Upper lobe of left lung (tissue), 6 donors: ENCODE results near the gene ASZ1. TPM values are rescaled to one million over a fixed set of nuclear protein-coding genes. Genes with fewer than 3 reads are reported as not detected.
A peak's percentile ranks its signal among the peaks of the same experiment; 100 is the strongest.

Experiments
- ATAC-seq, 2 donors: fragments of 200-7000 bp; cut with Tn5 transposase; one replicate each; pipeline ENCODE4 v1.9.1; 2022; ENCODE audit warnings: mild to moderate bottlenecking in 2 of 2, moderate library complexity in 2 of 2; ENCODE audit not compliant: low FRiP score in 2 of 2
- DNase-seq, 2 donors: peaks; one replicate each; pipeline ENCODE4 v3.0.0-alpha.2; 2019 to 2020
- H3K27ac ChIP-seq, 4 donors: fragments of 200-600 bp; sonication (generic); one replicate each; pipeline ENCODE4 v1.5.1; 2016 to 2019
- H3K27me3 ChIP-seq, 4 donors: fragments of 200-600 bp; sonication (generic); one replicate each; pipeline ENCODE4 v1.5.1; 2017 to 2019
- H3K36me3 ChIP-seq, 4 donors: fragments of 200-600 bp; sonication (generic); one replicate each; pipeline ENCODE4 v1.5.1; 2016 to 2019
- H3K4me1 ChIP-seq, 4 donors: fragments of 200-600 bp; sonication (generic); one replicate each; pipeline ENCODE4 v1.5.1; 2018 to 2019
- H3K4me3 ChIP-seq, 4 donors: fragments of 200-600 bp; sonication (generic); one replicate each; pipeline ENCODE4 v1.5.1; 2017 to 2019; ENCODE audit warnings: mild to moderate bottlenecking in 2 of 4, moderate library complexity in 1 of 4
- H3K9me3 ChIP-seq, 4 donors: fragments of 200-600 bp; sonication (generic); one replicate each; pipeline ENCODE4 v1.5.1; 2018 to 2019
- CTCF ChIP-seq, 6 experiments: fragments of 450-650 bp in 4 of 6; fragments of 200-600 bp in 2 of 6; sonication (generic) in 2 of 6; IDR thresholded peaks; one replicate each; pipeline ENCODE4 v1.5.1; 2016 to 2019; ENCODE audit warnings: antibody characterized with exemption in 6 of 6
- EP300 ChIP-seq, 4 donors: sonication (generic); formaldehyde crosslinking; IDR thresholded peaks; one replicate each; pipeline ENCODE4 v1.5.1; 2017; ENCODE audit warnings: antibody characterized with exemption in 4 of 4, control low read depth in 2 of 4
- POLR2A ChIP-seq, 4 donors: fragments of 450-650 bp; IDR thresholded peaks; one replicate each; pipeline ENCODE4 v1.5.1; 2016 to 2017; ENCODE audit warnings: antibody characterized with exemption in 4 of 4, mild to moderate bottlenecking in 2 of 4
- POLR2AphosphoS5 ChIP-seq, 2 donors: sonication (generic); formaldehyde crosslinking; IDR thresholded peaks; one replicate each; pipeline ENCODE4 v1.5.1; 2017; ENCODE audit warnings: antibody characterized with exemption in 2 of 2
- WGBS, 2 donors: methylation state at CpG; one replicate each; pipeline ENCODE4 v1.1.5; 2017 to 2018; 5-methylcytosine and 5-hydroxymethylcytosine counted together
- total RNA-seq, 6 donors: library from RNA; depleted of rRNA in 4 of 6; stranded (reverse); fragments of >200 nt in 4 of 6; gene quantifications; one replicate each; pipeline versions ENCODE4 v1.1.0 to v1.2.1, GENCODE V29; 2016 to 2021
- donor health status: DM: no; HTN: no; CAD: no; lungs with moderate emphysema.
- donor health status: DM: no; HTN: yes; CAD: no; lungs with severe emphysema.

ASZ1 gene, protein sequence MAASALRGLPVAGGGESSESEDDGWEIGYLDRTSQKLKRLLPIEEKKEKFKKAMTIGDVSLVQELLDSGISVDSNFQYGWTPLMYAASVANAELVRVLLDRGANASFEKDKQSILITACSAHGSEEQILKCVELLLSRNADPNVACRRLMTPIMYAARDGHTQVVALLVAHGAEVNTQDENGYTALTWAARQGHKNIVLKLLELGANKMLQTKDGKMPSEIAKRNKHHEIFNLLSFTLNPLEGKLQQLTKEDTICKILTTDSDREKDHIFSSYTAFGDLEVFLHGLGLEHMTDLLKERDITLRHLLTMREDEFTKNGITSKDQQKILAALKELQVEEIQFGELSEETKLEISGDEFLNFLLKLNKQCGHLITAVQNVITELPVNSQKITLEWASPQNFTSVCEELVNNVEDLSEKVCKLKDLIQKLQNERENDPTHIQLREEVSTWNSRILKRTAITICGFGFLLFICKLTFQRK
- total RNA-seq: not detected

DNA sequence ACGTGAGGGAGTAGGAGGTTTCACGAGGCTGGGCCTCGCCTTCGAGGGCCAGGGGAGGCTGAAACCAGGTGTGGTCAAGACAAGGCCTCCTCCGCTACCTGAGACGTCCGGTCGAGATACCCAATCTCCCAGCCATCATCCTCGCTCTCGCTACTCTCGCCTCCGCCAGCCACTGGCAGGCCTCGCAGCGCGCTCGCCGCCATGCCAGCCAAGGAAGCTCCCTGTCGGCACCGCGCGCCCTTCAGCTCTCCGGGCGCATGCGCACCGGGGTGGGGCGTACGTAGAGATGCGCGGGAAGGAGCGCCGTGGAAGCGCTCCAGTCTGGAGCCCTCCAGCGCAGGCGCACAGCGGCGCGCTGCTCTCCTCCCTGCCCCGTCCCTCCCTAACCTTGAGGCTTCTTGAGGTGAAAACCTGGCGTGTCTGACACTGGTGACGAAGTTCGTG is at the start of gene ASZ1:
ASZ1 (minus strand) TSS at position 236 of the 444 bp plus-strand sequence; CDS start at position 203, 33 bp downstream.
- DNase-seq (peak in 1 of 2 donors; percentile 79), ATAC-seq (peak; percentile 23 to 43)
- Histone ChIP-seq H3K4me3 (no peak within 1 kb of the TSS), H3K4me1 (no peaks in the 10 kb centered on the region), H3K36me3 (no peaks in the 10 kb centered on the region), H3K27ac (no peak within 1 kb of the TSS), H3K9me3 (no peaks in the 10 kb centered on the region), H3K27me3 (no peaks in the 10 kb centered on the region)
- TF ChIP-seq EP300 (IDR thresholded peaks at IDR 0.05) (no peak), POLR2A (IDR thresholded peaks at IDR 0.05) (no peak), CTCF (IDR thresholded peaks at IDR 0.05) (no peak), POLR2AphosphoS5 (IDR thresholded peaks at IDR 0.05) (no peak)
- 86 to 91% methylated on average over 41 of the region's 41 CpGs for WGBS, 2 donors

GRCh38 chr7:117476557-117477215 is 49.4 kb upstream of the ASZ1 start:
- Histone ChIP-seq H3K4me1 (peaks cover 0 to 7% (median 2%) of the 10 kb centered on the region in 4 donors), H3K4me3 (no peak overlapping the region), H3K27ac (no peak overlapping the region), H3K27me3 (no peaks in the 10 kb centered on the region), H3K36me3 (no peaks in the 10 kb centered on the region), H3K9me3 (no peaks in the 10 kb centered on the region)
- 68 to 73% methylated on average over 4 of the region's 4 CpGs for WGBS, 2 donors
- TF ChIP-seq POLR2A (IDR thresholded peaks at IDR 0.05) (no peak), CTCF (IDR thresholded peaks at IDR 0.05) (no peak), POLR2AphosphoS5 (IDR thresholded peaks at IDR 0.05) (no peak)
- no peak for DNase-seq
- ATAC-seq: no peak

DNA sequence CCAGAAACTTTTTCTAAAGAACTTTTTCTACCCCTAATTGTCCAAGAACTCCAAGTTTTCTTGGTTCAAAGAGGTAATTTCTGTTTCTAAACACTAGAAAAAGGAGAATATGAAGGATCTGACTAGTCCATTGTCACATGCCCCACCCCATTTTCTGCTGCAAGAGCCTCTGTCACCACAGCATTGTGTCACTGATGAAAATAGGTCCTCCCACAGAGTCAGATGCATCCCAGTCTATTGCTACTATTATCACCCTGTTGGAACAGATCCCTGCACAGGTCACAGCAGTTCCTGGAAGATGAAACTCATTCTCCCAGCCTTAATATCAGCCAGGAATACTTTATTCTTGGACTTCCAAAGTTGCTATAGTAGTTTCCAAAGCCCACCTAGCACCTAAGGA is 45.0 kb upstream of the ASZ1 start:
- Histone ChIP-seq H3K27me3 (no peaks in the 10 kb centered on the region), H3K9me3 (no peaks in the 10 kb centered on the region), H3K27ac (no peak overlapping the region), H3K4me3 (no peak overlapping the region), H3K4me1 (no peaks in the 10 kb centered on the region), H3K36me3 (no peaks in the 10 kb centered on the region)
- DNase-seq: no peak
- no peak for ATAC-seq
- TF ChIP-seq CTCF (IDR thresholded peaks at IDR 0.05) (no peak), POLR2AphosphoS5 (IDR thresholded peaks at IDR 0.05) (no peak), EP300 (IDR thresholded peaks at IDR 0.05) (no peak), POLR2A (IDR thresholded peaks at IDR 0.05) (no peak)

GRCh38 chr7:117470777-117471176 is 43.5 kb upstream of the ASZ1 start:
- no peaks in the 10 kb centered on the region for H3K9me3 ChIP-seq
- 62 to 63% methylated on average over 5 of the region's 5 CpGs for WGBS, 2 donors
- H3K4me1 ChIP-seq: no peaks in the 10 kb centered on the region
- H3K27ac ChIP-seq: no peak overlapping the region
- ATAC-seq (no peak), DNase-seq (peak in 1 of 2 donors; percentile 6)
- H3K4me3 ChIP-seq: no peak overlapping the region
- H3K27me3 ChIP-seq: no peaks in the 10 kb centered on the region
- TF ChIP-seq POLR2AphosphoS5 (IDR thresholded peaks at IDR 0.05) (no peak), CTCF (IDR thresholded peaks at IDR 0.05) (no peak), POLR2A (IDR thresholded peaks at IDR 0.05) (no peak), EP300 (IDR thresholded peaks at IDR 0.05) (no peak)
- no peaks in the 10 kb centered on the region for H3K36me3 ChIP-seq
